ENCODE data around the gene LENG1.

LENG1 gene

GRCh38 chr19:54108496-54108895 is 51.0 kb downstream of the LENG1 start:
- no peak overlapping the region for H3K9ac ChIP-seq (ENCODE audit: low read depth, low read length)
- peaks cover 71% of the 10 kb centered on the region for H3K36me3 ChIP-seq (ENCODE audit: insufficient read depth, low read length)
- H4K20me1 ChIP-seq (ENCODE audit: insufficient read depth, low read length): peaks cover 31% of the 10 kb centered on the region
- H2AFZ ChIP-seq (ENCODE audit: low read depth, low read length): no peak overlapping the region
- no peaks in the 10 kb centered on the region for H3K27me3 ChIP-seq (ENCODE audit: insufficient read depth, low read length, poor library complexity)
- peaks cover 73% of the 10 kb centered on the region for H3K79me2 ChIP-seq (ENCODE audit: insufficient read depth, low read length)
- ATAC-seq (ENCODE audit: insufficient read depth, low read depth): no peak
- no peak overlapping the region for H3K27ac ChIP-seq (ENCODE audit: low read length)
- no peak overlapping the region for H3K4me3 ChIP-seq (ENCODE audit: low read depth in 1 of 2, low read length in 2 of 2)
- peaks cover 22% of the 10 kb centered on the region for H3K4me1 ChIP-seq (ENCODE audit: insufficient read depth, low read length)
- TF ChIP-seq, protein P1, sequence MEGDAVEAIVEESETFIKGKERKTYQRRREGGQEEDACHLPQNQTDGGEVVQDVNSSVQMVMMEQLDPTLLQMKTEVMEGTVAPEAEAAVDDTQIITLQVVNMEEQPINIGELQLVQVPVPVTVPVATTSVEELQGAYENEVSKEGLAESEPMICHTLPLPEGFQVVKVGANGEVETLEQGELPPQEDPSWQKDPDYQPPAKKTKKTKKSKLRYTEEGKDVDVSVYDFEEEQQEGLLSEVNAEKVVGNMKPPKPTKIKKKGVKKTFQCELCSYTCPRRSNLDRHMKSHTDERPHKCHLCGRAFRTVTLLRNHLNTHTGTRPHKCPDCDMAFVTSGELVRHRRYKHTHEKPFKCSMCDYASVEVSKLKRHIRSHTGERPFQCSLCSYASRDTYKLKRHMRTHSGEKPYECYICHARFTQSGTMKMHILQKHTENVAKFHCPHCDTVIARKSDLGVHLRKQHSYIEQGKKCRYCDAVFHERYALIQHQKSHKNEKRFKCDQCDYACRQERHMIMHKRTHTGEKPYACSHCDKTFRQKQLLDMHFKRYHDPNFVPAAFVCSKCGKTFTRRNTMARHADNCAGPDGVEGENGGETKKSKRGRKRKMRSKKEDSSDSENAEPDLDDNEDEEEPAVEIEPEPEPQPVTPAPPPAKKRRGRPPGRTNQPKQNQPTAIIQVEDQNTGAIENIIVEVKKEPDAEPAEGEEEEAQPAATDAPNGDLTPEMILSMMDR (IDR thresholded peaks at IDR 0.05; ENCODE audit: borderline replicate concordance, extremely low read depth, low read length, poor library complexity, severe bottlenecking): no peak
- no peak for TF ChIP-seq EZH2 (IDR thresholded peaks at IDR 0.05; ENCODE audit: borderline replicate concordance, low read depth, low read length, severe bottlenecking)
- H3K9me3 ChIP-seq (ENCODE audit: insufficient read depth, low read length, severe bottlenecking): no peaks in the 10 kb centered on the region
- no peak overlapping the region for H3K4me2 ChIP-seq (ENCODE audit: insufficient read depth, low read length)
- DNase-seq: no peak

- Histone ChIP-seq H3K27me3 (ENCODE audit: insufficient read depth, low read length, poor library complexity) (no peaks in the 10 kb centered on the region), H3K27ac (ENCODE audit: low read length) (no peak overlapping the region), H3K79me2 (ENCODE audit: insufficient read depth, low read length) (peaks cover 73% of the 10 kb centered on the region), H4K20me1 (ENCODE audit: insufficient read depth, low read length) (peaks cover 30% of the 10 kb centered on the region), H3K9ac (ENCODE audit: low read depth, low read length) (no peak overlapping the region), H3K4me2 (ENCODE audit: insufficient read depth, low read length) (no peak overlapping the region), H3K9me3 (ENCODE audit: insufficient read depth, low read length, severe bottlenecking) (no peaks in the 10 kb centered on the region), H3K4me1 (ENCODE audit: insufficient read depth, low read length) (peaks cover 22% of the 10 kb centered on the region), H3K4me3 (ENCODE audit: low read depth in 1 of 2, low read length in 2 of 2) (no peak overlapping the region), H3K36me3 (ENCODE audit: insufficient read depth, low read length) (peaks cover 66% of the 10 kb centered on the region), H2AFZ (ENCODE audit: low read depth, low read length) (no peak overlapping the region)
- ATAC-seq (ENCODE audit: insufficient read depth, low read depth) (no peak), DNase-seq (no peak)
- TF ChIP-seq, protein P1 (IDR thresholded peaks at IDR 0.05; ENCODE audit: borderline replicate concordance, extremely low read depth, low read length, poor library complexity, severe bottlenecking): no peak
- TF ChIP-seq EZH2 (IDR thresholded peaks at IDR 0.05; ENCODE audit: borderline replicate concordance, low read depth, low read length, severe bottlenecking): no peak
These were observed 51.5 kb downstream of the LENG1 start for GRCh38 chr19:54107876-54108490.

GRCh38 chr19:54106716-54107115 is 52.8 kb downstream of the LENG1 start:
- no peak overlapping the region for H3K9ac ChIP-seq (ENCODE audit: low read depth, low read length)
- H3K27me3 ChIP-seq (ENCODE audit: insufficient read depth, low read length, poor library complexity): no peaks in the 10 kb centered on the region
- no peak overlapping the region for H3K4me3 ChIP-seq (ENCODE audit: low read depth in 1 of 2, low read length in 2 of 2)
- no peaks in the 10 kb centered on the region for H3K9me3 ChIP-seq (ENCODE audit: insufficient read depth, low read length, severe bottlenecking)
- H3K36me3 ChIP-seq (ENCODE audit: insufficient read depth, low read length): peaks cover 62% of the 10 kb centered on the region
- H3K27ac ChIP-seq (ENCODE audit: low read length): no peak overlapping the region
- H3K4me2 ChIP-seq (ENCODE audit: insufficient read depth, low read length): no peak overlapping the region
- H3K4me1 ChIP-seq (ENCODE audit: insufficient read depth, low read length): peaks cover 28% of the 10 kb centered on the region
- TF ChIP-seq EZH2 (IDR thresholded peaks at IDR 0.05; ENCODE audit: borderline replicate concordance, low read depth, low read length, severe bottlenecking): no peak
- TF ChIP-seq, protein P1 (IDR thresholded peaks at IDR 0.05; ENCODE audit: borderline replicate concordance, extremely low read depth, low read length, poor library complexity, severe bottlenecking): no peak
- DNase-seq: no peak
- peaks cover 30% of the 10 kb centered on the region for H4K20me1 ChIP-seq (ENCODE audit: insufficient read depth, low read length)
- H2AFZ ChIP-seq (ENCODE audit: low read depth, low read length): no peak overlapping the region
- H3K79me2 ChIP-seq (ENCODE audit: insufficient read depth, low read length): peaks cover 67% of the 10 kb centered on the region
- ATAC-seq (ENCODE audit: insufficient read depth, low read depth): no peak

Measured in DND-41 (cell line).